HEK293 (cell line): ENCODE data around the gene TBXA2R.

Experiments used
- BCL11A ChIP-seq: fragments of 450-650 bp; formaldehyde crosslinking; IDR thresholded peaks from 2 replicates; pipeline ENCODE4 v1.5.1; 2016; ENCODE audit warnings: low read depth, missing biosample characterization, missing genetic modification characterization
- GLIS2 ChIP-seq: fragments of 450-650 bp; formaldehyde crosslinking; IDR thresholded peaks from 2 replicates; pipeline ENCODE4 v1.5.1; 2016; ENCODE audit warnings: missing biosample characterization, missing genetic modification characterization
- IKZF3 ChIP-seq: fragments of 450-650 bp; IDR thresholded peaks from 2 replicates; pipeline ENCODE4 v1.5.0; 2018; ENCODE audit warnings: missing biosample characterization, mild to moderate bottlenecking, missing genetic modification characterization, moderate library complexity
- KLF9 ChIP-seq: fragments of 450-650 bp; formaldehyde crosslinking; IDR thresholded peaks from 2 replicates; pipeline ENCODE4 v1.5.1; 2016; ENCODE audit warnings: missing biosample characterization, missing genetic modification characterization, low read depth
- PRDM1 ChIP-seq: fragments of 450-650 bp; formaldehyde crosslinking; IDR thresholded peaks from 2 replicates; pipeline ENCODE4; 2016; ENCODE audit warnings: missing biosample characterization, missing genetic modification characterization
- REST ChIP-seq: fragments of 450-650 bp; formaldehyde crosslinking; IDR thresholded peaks from 2 replicates; pipeline ENCODE4 v1.5.1; 2016; ENCODE audit warnings: missing biosample characterization, missing genetic modification characterization
- ZIC2 ChIP-seq: fragments of 450-650 bp; formaldehyde crosslinking; IDR thresholded peaks from 2 replicates; pipeline ENCODE4 v1.5.1; 2016; ENCODE audit warnings: missing biosample characterization, missing genetic modification characterization
- ZNF114 ChIP-seq: fragments of 450-650 bp; formaldehyde crosslinking; IDR thresholded peaks from 2 replicates; pipeline ENCODE4 v1.5.0; 2017; ENCODE audit warnings: missing biosample characterization, missing genetic modification characterization
- ZNF146 ChIP-seq: fragments of 450-650 bp; formaldehyde crosslinking; IDR thresholded peaks from 2 replicates; pipeline ENCODE4 v1.5.1; 2016; ENCODE audit warnings: missing biosample characterization, missing genetic modification characterization
- ZNF24 ChIP-seq: fragments of 450-650 bp; formaldehyde crosslinking; IDR thresholded peaks from 2 replicates; pipeline ENCODE4 v1.5.1; 2016; ENCODE audit warnings: missing biosample characterization, missing genetic modification characterization
- ZNF335 ChIP-seq: fragments of 450-650 bp; formaldehyde crosslinking; conservative IDR thresholded peaks from 2 replicates; pipeline ENCODE4 v1.5.1; 2016; ENCODE audit warnings: missing biosample characterization, missing genetic modification characterization
- ZNF423 ChIP-seq: fragments of 450-650 bp; formaldehyde crosslinking; IDR thresholded peaks from 2 replicates; pipeline ENCODE4 v1.5.1; 2016; ENCODE audit warnings: missing biosample characterization, missing genetic modification characterization
- ZNF560 ChIP-seq: fragments of 450-650 bp; formaldehyde crosslinking; IDR thresholded peaks from 2 replicates; pipeline ENCODE4 v1.5.1; 2017; ENCODE audit warnings: missing biosample characterization, missing genetic modification characterization, borderline replicate concordance
- ZNF629 ChIP-seq: fragments of 450-650 bp; formaldehyde crosslinking; IDR thresholded peaks from 2 replicates; pipeline ENCODE4 v1.5.1; 2017; ENCODE audit warnings: missing biosample characterization, missing genetic modification characterization
- ZNF76 ChIP-seq: fragments of 450-650 bp; formaldehyde crosslinking; IDR thresholded peaks from 2 replicates; pipeline ENCODE4; 2016; ENCODE audit warnings: low read depth, missing biosample characterization, missing genetic modification characterization, borderline replicate concordance
- ZNF785 ChIP-seq: fragments of 450-650 bp; formaldehyde crosslinking; IDR thresholded peaks from 2 replicates; pipeline ENCODE4 v1.5.1; 2016; ENCODE audit warnings: missing biosample characterization, missing genetic modification characterization
- ZSCAN30 ChIP-seq: fragments of 450-650 bp; IDR thresholded peaks from 2 replicates; pipeline ENCODE4 v1.5.1; 2018; ENCODE audit warnings: missing biosample characterization, mild to moderate bottlenecking, missing genetic modification characterization, moderate library complexity
- ZXDB ChIP-seq: fragments of 450-650 bp; formaldehyde crosslinking; IDR thresholded peaks from 2 replicates; pipeline ENCODE4 v1.5.1; 2016; ENCODE audit warnings: missing biosample characterization, missing genetic modification characterization
- TF ChIP-seq, protein P1 (sequence below): fragments of 450-650 bp; formaldehyde crosslinking; IDR thresholded peaks from 2 replicates; pipeline ENCODE4 v1.5.1; 2016; ENCODE audit warnings: missing biosample characterization, missing genetic modification characterization
- TF ChIP-seq, protein P2 (sequence below): fragments of 450-650 bp; formaldehyde crosslinking; IDR thresholded peaks from 2 replicates; pipeline ENCODE4 v1.5.1; 2017; ENCODE audit warnings: missing biosample characterization, missing genetic modification characterization
- TF ChIP-seq, protein P3 (sequence below): fragments of 450-650 bp; formaldehyde crosslinking; IDR thresholded peaks from 2 replicates; pipeline ENCODE4 v1.5.1; 2016; ENCODE audit warnings: missing biosample characterization, missing genetic modification characterization

The TBXA2R gene

GRCh38 chr19:3573162-3573857 lies 33.4 kb downstream of the TBXA2R start (continued):
- no peak for TF ChIP-seq REST
- no peak for TF ChIP-seq ZNF114 (tag by site-specific recombination)
- no peak; the same call in 1 of the 2 replicates for TF ChIP-seq ZIC2 (tag by site-specific recombination)
- peak; percentile 90 for TF ChIP-seq GLIS2 (tag by site-specific recombination)
- 0 out of 2 replicates have a peak, but pooled peaks have one; percentile 5 for TF ChIP-seq KLF9 (tag by site-specific recombination)
- TF ChIP-seq ZNF76 = peak; percentile 70; the same call in 1 of the 2 replicates
- TF ChIP-seq ZNF335 (tag by site-specific recombination) = peak; percentile 48
- 0 out of 2 replicates have a peak, but pooled peaks have one; percentile 12 for TF ChIP-seq ZNF629 (tag by site-specific recombination)
- no peak for TF ChIP-seq ZNF560 (tag by site-specific recombination)
- TF ChIP-seq ZSCAN30 (tag by site-specific recombination) = peak; percentile 52; the same call in 1 of the 2 replicates
- peak; percentile 84 for TF ChIP-seq BCL11A
- TF ChIP-seq ZNF146 (tag by site-specific recombination) = 0 out of 2 replicates have a peak, but pooled peaks have one; percentile 7
- TF ChIP-seq, protein P1, sequence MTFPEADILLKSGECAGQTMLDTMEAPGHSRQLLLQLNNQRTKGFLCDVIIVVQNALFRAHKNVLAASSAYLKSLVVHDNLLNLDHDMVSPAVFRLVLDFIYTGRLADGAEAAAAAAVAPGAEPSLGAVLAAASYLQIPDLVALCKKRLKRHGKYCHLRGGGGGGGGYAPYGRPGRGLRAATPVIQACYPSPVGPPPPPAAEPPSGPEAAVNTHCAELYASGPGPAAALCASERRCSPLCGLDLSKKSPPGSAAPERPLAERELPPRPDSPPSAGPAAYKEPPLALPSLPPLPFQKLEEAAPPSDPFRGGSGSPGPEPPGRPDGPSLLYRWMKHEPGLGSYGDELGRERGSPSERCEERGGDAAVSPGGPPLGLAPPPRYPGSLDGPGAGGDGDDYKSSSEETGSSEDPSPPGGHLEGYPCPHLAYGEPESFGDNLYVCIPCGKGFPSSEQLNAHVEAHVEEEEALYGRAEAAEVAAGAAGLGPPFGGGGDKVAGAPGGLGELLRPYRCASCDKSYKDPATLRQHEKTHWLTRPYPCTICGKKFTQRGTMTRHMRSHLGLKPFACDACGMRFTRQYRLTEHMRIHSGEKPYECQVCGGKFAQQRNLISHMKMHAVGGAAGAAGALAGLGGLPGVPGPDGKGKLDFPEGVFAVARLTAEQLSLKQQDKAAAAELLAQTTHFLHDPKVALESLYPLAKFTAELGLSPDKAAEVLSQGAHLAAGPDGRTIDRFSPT (tag by site-specific recombination) = peak; percentile 34; the same call in 1 of the 2 replicates
- TF ChIP-seq ZXDB (tag by site-specific recombination) = peak; percentile 100
- TF ChIP-seq, protein P2, sequence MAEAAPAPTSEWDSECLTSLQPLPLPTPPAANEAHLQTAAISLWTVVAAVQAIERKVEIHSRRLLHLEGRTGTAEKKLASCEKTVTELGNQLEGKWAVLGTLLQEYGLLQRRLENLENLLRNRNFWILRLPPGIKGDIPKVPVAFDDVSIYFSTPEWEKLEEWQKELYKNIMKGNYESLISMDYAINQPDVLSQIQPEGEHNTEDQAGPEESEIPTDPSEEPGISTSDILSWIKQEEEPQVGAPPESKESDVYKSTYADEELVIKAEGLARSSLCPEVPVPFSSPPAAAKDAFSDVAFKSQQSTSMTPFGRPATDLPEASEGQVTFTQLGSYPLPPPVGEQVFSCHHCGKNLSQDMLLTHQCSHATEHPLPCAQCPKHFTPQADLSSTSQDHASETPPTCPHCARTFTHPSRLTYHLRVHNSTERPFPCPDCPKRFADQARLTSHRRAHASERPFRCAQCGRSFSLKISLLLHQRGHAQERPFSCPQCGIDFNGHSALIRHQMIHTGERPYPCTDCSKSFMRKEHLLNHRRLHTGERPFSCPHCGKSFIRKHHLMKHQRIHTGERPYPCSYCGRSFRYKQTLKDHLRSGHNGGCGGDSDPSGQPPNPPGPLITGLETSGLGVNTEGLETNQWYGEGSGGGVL = peak; percentile 79
- no peak for TF ChIP-seq ZNF24
- TF ChIP-seq, protein P3, sequence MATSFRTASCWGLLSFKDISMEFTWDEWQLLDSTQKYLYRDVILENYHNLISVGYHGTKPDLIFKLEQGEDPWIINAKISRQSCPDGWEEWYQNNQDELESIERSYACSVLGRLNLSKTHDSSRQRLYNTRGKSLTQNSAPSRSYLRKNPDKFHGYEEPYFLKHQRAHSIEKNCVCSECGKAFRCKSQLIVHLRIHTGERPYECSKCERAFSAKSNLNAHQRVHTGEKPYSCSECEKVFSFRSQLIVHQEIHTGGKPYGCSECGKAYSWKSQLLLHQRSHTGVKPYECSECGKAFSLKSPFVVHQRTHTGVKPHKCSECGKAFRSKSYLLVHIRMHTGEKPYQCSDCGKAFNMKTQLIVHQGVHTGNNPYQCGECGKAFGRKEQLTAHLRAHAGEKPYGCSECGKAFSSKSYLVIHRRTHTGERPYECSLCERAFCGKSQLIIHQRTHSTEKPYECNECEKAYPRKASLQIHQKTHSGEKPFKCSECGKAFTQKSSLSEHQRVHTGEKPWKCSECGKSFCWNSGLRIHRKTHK (tag by site-specific recombination) = no peak
- TF ChIP-seq ZNF785 = no peak
- no peak for TF ChIP-seq PRDM1
- peak; percentile 38; the same call in 1 of the 2 replicates for TF ChIP-seq IKZF3 (tag by site-specific recombination)
- peak; percentile 91 for TF ChIP-seq ZNF423
